Gastrocnemius medialis (tissue), 4 donors: Measurements from ENCODE around the gene DCDC1. TPM values are rescaled to one million over a fixed set of nuclear protein-coding genes. Genes with fewer than 3 reads are reported as not detected.

ENCODE experiments used
- ATAC-seq, 2 donors: fragments of 150-250 bp; one replicate each; pipeline ENCODE4 v1.9.1; 2016
- DNase-seq, 2 donors: peaks; one replicate each; pipeline ENCODE4 v3.0.0-alpha.2; 2019
- H3K27ac ChIP-seq, 4 donors: fragments of 200-600 bp; sonication (generic); 1 replicate in 1 of 4; 2 replicates in 3 of 4; pipeline ENCODE4 v1.5.1; 2016 to 2018; ENCODE audit warnings: mild to moderate bottlenecking in 2 of 4, moderate library complexity in 1 of 4
- H3K27me3 ChIP-seq, 3 donors: fragments of 200-600 bp; sonication (generic) in 2 of 3; 1 replicate in 1 of 3; 2 replicates in 2 of 3; pipeline versions ENCODE4 v1.5.1 to v1.6.0; 2016 to 2019; ENCODE audit warnings: mild to moderate bottlenecking in 1 of 3, moderate library complexity in 1 of 3
- H3K36me3 ChIP-seq, 2 donors: fragments of 200-600 bp; sonication (generic) in 1 of 2; one replicate each; pipeline ENCODE4 v1.5.1; 2017 to 2018
- H3K4me1 ChIP-seq, 2 donors: fragments of 200-600 bp; sonication (generic) in 1 of 2; one replicate each; pipeline ENCODE4 v1.5.1; 2016 to 2017; ENCODE audit warnings: mild to moderate bottlenecking in 2 of 2
- H3K4me3 ChIP-seq, 4 donors: fragments of 200-600 bp; sonication (generic) in 3 of 4; 1 replicate in 1 of 4; 2 replicates in 3 of 4; pipeline ENCODE4 v1.5.1; 2016 to 2019; ENCODE audit warnings: mild to moderate bottlenecking in 2 of 4
- H3K9me3 ChIP-seq, 3 donors: fragments of 200-600 bp; sonication (generic) in 2 of 3; 1 replicate in 1 of 3; 2 replicates in 2 of 3; pipeline ENCODE4 v1.5.1; 2016 to 2019
- CTCF ChIP-seq, 5 experiments: fragments of 450-650 bp in 3 of 5; fragments of 200-600 bp in 2 of 5; sonication (generic) in 2 of 5; IDR thresholded peaks in 4 of 5; conservative IDR thresholded peaks in 1 of 5; 1 replicate in 4 of 5; 2 replicates in 1 of 5; pipeline ENCODE4 v1.5.1; 2016 to 2019; ENCODE audit warnings: antibody characterized with exemption in 5 of 5, mild to moderate bottlenecking in 3 of 5, moderate library complexity in 3 of 5
- POLR2A ChIP-seq, 2 donors: fragments of 450-650 bp; IDR thresholded peaks; one replicate each; pipeline ENCODE4 v1.6.1; 2017; ENCODE audit warnings: antibody characterized with exemption in 2 of 2, mild to moderate bottlenecking in 2 of 2, moderate library complexity in 2 of 2
- in situ Hi-C, 4 donors: fragments of 200-750 bp; cut with MboI; loops; one replicate each; pipeline versions ENCODE4 v1.15.0 to v1.8.0; 2017; ENCODE audit warnings: low sequenced_read_pairs in 4 of 4
- intact Hi-C: fragments of 100-400 bp; cut with DNase I; formaldehyde crosslinking; loops from one replicate; pipeline ENCODE4 v1.15.1; 2023; ENCODE audit warnings: low total_unique reads
- total RNA-seq, 4 donors: library from RNA; depleted of rRNA; stranded (reverse); fragments of >200 nt; gene quantifications; one replicate each; pipeline versions ENCODE4 v1.1.0 to v1.2.3, GENCODE V29; 2016

DCDC1 gene
- total RNA-seq, 4 donors from 2014 or later = not detected

GRCh38 chr11:30902929-30903328, 466.6 kb downstream of the DCDC1 start:
- no peaks in the 10 kb centered on the region for H3K4me1 ChIP-seq
- no peak overlapping the region for H3K27ac ChIP-seq
- H3K4me3 ChIP-seq = no peak overlapping the region
- H3K9me3 ChIP-seq = no peaks in the 10 kb centered on the region
- H3K36me3 ChIP-seq = no peaks in the 10 kb centered on the region
- intact Hi-C loops (no loop called here), in situ Hi-C loops (loop anchor here in 1 of 4 donors (25.0 kb wide), 1 partner anchor 1466 kb away; no protein-coding TSS in a partner anchor)
- DNase-seq = no peak
- no peak for ATAC-seq
- TF ChIP-seq CTCF (IDR thresholded peaks at IDR 0.05 in 4 of 5, conservative IDR thresholded peaks at IDR 0.05 in 1 of 5) (no peak), POLR2A (IDR thresholded peaks at IDR 0.05) (no peak)
- H3K27me3 ChIP-seq = no peaks in the 10 kb centered on the region

- Histone ChIP-seq H3K27ac (no peak overlapping the region), H3K4me3 (no peak overlapping the region), H3K9me3 (no peaks in the 10 kb centered on the region), H3K36me3 (no peaks in the 10 kb centered on the region), H3K27me3 (no peaks in the 10 kb centered on the region), H3K4me1 (no peaks in the 10 kb centered on the region)
- no peak for DNase-seq
- no peak for ATAC-seq
- in situ Hi-C loops (no loop called here), intact Hi-C loops (no loop called here)
- no peak for TF ChIP-seq POLR2A (IDR thresholded peaks at IDR 0.05)
- TF ChIP-seq CTCF (IDR thresholded peaks at IDR 0.05 in 4 of 5, conservative IDR thresholded peaks at IDR 0.05 in 1 of 5) = no peak
Measured at GRCh38 chr11:30895046-30895445, 474.5 kb downstream of the DCDC1 start.

- Histone ChIP-seq H3K27ac (no peak overlapping the region), H3K27me3 (no peaks in the 10 kb centered on the region), H3K9me3 (no peaks in the 10 kb centered on the region), H3K4me1 (no peaks in the 10 kb centered on the region), H3K4me3 (no peak overlapping the region), H3K36me3 (no peaks in the 10 kb centered on the region)
- no peak for TF ChIP-seq POLR2A (IDR thresholded peaks at IDR 0.05)
- no peak for TF ChIP-seq CTCF (IDR thresholded peaks at IDR 0.05 in 4 of 5, conservative IDR thresholded peaks at IDR 0.05 in 1 of 5)
- no peak for DNase-seq
- in situ Hi-C loops (no loop called here), intact Hi-C loops (no loop called here)
- no peak for ATAC-seq
Measured at GRCh38 chr11:30893318-30893717, 476.2 kb downstream of the DCDC1 start.

- H3K36me3 ChIP-seq = no peaks in the 10 kb centered on the region
- DNase-seq = no peak
- H3K27ac ChIP-seq = no peak overlapping the region
- ATAC-seq = no peak
- intact Hi-C loops (no loop called here), in situ Hi-C loops (no loop called here)
- no peaks in the 10 kb centered on the region for H3K4me1 ChIP-seq
- H3K27me3 ChIP-seq = no peaks in the 10 kb centered on the region
- H3K9me3 ChIP-seq = no peaks in the 10 kb centered on the region
- no peak overlapping the region for H3K4me3 ChIP-seq
- TF ChIP-seq POLR2A (IDR thresholded peaks at IDR 0.05) (no peak), CTCF (IDR thresholded peaks at IDR 0.05 in 4 of 5, conservative IDR thresholded peaks at IDR 0.05 in 1 of 5) (no peak)
Measured at GRCh38 chr11:30889143-30889794, 480.3 kb downstream of the DCDC1 start.
